Ascending aorta (tissue), 2 donors: ENCODE data around the gene MYADML2. TPM values are rescaled to one million over a fixed set of nuclear protein-coding genes. Genes with fewer than 3 reads are reported as not detected.

Experiments
- DNase-seq, 2 donors: peaks; one replicate each; pipeline ENCODE4 v3.0.0-alpha.2; 2019; ENCODE audit warnings: low spot score in 2 of 2
- H3K27ac ChIP-seq, 2 donors: fragments of 200-600 bp; sonication (generic); one replicate each; pipeline ENCODE4 v1.5.1; 2016 to 2017; ENCODE audit warnings: mild to moderate bottlenecking in 1 of 2
- H3K27me3 ChIP-seq: fragments of 200-600 bp; sonication (generic); one replicate; pipeline ENCODE4 v1.5.1; 2017
- H3K36me3 ChIP-seq, 2 donors: fragments of 200-600 bp; sonication (generic); one replicate each; pipeline ENCODE4 v1.5.1; 2016
- H3K4me1 ChIP-seq, 2 donors: fragments of 200-600 bp; sonication (generic); one replicate each; pipeline ENCODE4 v1.5.1; 2016 to 2017; ENCODE audit warnings: mild to moderate bottlenecking in 1 of 2
- H3K4me3 ChIP-seq, 2 donors: fragments of 200-600 bp; sonication (generic); one replicate each; pipeline ENCODE4 v1.5.1; 2016 to 2017; ENCODE audit warnings: mild to moderate bottlenecking in 1 of 2
- H3K9me3 ChIP-seq, 2 donors: fragments of 200-600 bp; sonication (generic); one replicate each; pipeline ENCODE4 v1.5.1; 2016
- CTCF ChIP-seq, 3 experiments: fragments of 200-600 bp in 2 of 3; fragments of 450-650 bp in 1 of 3; sonication (generic) in 2 of 3; IDR thresholded peaks; one replicate each; pipeline ENCODE4 v1.5.1; 2016 to 2019; ENCODE audit warnings: antibody characterized with exemption in 3 of 3, mild to moderate bottlenecking in 1 of 3, moderate library complexity in 1 of 3
- intact Hi-C: fragments of 100-400 bp; cut with DNase I; formaldehyde crosslinking; loops from one replicate; pipeline ENCODE4 v1.15.1; 2023
- total RNA-seq: library from RNA; depleted of rRNA; stranded (reverse); fragments of >200 nt; gene quantifications from one replicate; pipeline ENCODE4 v1.1.0, GENCODE V29; 2016

The MYADML2 gene
- total RNA-seq, 1 donor from 2014 or later = not detected

DNA sequence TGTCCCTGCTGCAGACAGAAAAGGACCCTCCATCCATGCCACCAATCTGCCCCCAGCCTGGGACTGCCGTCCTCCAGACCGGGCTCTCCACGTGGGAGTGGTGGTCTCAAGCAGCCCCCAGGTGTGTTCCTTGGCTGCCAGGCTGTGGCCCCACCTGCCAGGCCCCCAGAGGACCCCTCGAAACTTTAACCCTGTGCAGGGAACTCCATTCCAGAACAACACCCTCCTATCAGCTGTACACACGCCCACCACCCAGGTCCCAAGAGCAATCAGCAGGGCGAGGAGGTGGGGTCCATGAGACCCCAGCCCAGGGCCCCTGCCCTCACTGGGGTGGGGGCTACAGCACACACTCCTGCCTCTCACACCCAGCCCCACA, 11.3 kb downstream of the MYADML2 start:
- Histone ChIP-seq H3K4me1 (peaks cover 8 to 11% of the 10 kb centered on the region in 2 donors), H3K9me3 (no peaks in the 10 kb centered on the region), H3K27me3 (no peaks in the 10 kb centered on the region), H3K27ac (no peak overlapping the region), H3K36me3 (no peaks in the 10 kb centered on the region), H3K4me3 (no peak overlapping the region)
- no peak for DNase-seq
- intact Hi-C loops = no loop called here
- TF ChIP-seq CTCF (IDR thresholded peaks at IDR 0.05) = no peak

GRCh38 chr17:81934850-81935708, 12.0 kb downstream of the MYADML2 start:
- no peaks in the 10 kb centered on the region for H3K27me3 ChIP-seq
- no peak overlapping the region for H3K4me3 ChIP-seq
- H3K4me1 ChIP-seq = peaks cover 8 to 10% of the 10 kb centered on the region in 2 donors
- no peaks in the 10 kb centered on the region for H3K36me3 ChIP-seq
- TF ChIP-seq CTCF (IDR thresholded peaks at IDR 0.05) = no peak
- DNase-seq = no peak
- intact Hi-C loops = no loop called here
- H3K27ac ChIP-seq = no peak overlapping the region
- no peaks in the 10 kb centered on the region for H3K9me3 ChIP-seq

DNA sequence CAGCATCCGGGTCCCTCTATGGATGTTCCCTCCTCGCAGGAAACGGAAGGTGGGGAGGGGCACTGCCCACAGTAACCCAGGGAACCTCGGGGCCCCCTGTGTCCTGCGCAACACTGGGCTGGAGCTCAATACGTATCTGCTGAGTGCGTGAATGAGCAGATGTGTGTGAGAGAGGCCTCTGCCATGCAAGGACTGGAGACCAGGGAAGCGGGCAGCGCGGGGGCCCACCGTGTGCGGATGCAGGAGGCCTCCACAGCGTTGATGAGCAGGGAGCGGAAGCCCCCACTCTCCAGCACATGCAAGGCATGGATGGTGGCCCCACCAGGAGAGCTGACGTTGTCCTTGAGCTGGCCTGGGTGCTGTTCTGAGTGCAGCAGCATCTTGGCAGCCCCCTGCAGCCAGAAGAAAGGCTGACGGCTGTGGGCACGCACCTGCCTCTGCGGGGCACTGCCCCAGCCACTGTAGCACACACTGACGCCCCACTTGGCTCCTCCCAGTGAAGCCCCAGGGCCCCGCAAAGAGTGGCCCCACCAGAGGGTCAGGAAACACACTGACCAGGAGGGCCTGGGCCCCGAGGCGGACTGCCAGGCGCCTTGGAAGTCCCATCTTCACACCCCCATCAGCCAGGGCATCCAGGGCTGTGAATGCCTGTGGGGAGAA, 12.8 kb downstream of the MYADML2 start:
- Histone ChIP-seq H3K27ac (no peak overlapping the region), H3K9me3 (no peaks in the 10 kb centered on the region), H3K36me3 (no peaks in the 10 kb centered on the region), H3K4me1 (peaks cover 4 to 6% of the 10 kb centered on the region in 2 donors), H3K27me3 (no peaks in the 10 kb centered on the region), H3K4me3 (no peak overlapping the region)
- no peak for TF ChIP-seq CTCF (IDR thresholded peaks at IDR 0.05)
- intact Hi-C loops = no loop called here
- no peak for DNase-seq

- Histone ChIP-seq H3K27ac (no peak overlapping the region), H3K9me3 (no peaks in the 10 kb centered on the region), H3K4me3 (no peak overlapping the region), H3K27me3 (no peaks in the 10 kb centered on the region), H3K4me1 (peaks cover 6 to 9% of the 10 kb centered on the region in 2 donors), H3K36me3 (no peaks in the 10 kb centered on the region)
- DNase-seq = no peak
- intact Hi-C loops = no loop called here
- TF ChIP-seq CTCF (IDR thresholded peaks at IDR 0.05) = no peak
Measured at GRCh38 chr17:81933178-81933699, 13.8 kb downstream of the MYADML2 start.

- intact Hi-C loops = no loop called here
- no peaks in the 10 kb centered on the region for H3K9me3 ChIP-seq
- H3K36me3 ChIP-seq = no peaks in the 10 kb centered on the region
- TF ChIP-seq CTCF (IDR thresholded peaks at IDR 0.05) = no peak
- no peaks in the 10 kb centered on the region for H3K27me3 ChIP-seq
- peaks cover 10 to 12% of the 10 kb centered on the region in 2 donors for H3K4me1 ChIP-seq
- H3K4me3 ChIP-seq = no peak overlapping the region
- DNase-seq = no peak
- no peak overlapping the region for H3K27ac ChIP-seq
Measured at GRCh38 chr17:81932333-81932983, 14.6 kb downstream of the MYADML2 start.
